ENCODE data around the gene SDC4.

Gene SDC4

DNA sequence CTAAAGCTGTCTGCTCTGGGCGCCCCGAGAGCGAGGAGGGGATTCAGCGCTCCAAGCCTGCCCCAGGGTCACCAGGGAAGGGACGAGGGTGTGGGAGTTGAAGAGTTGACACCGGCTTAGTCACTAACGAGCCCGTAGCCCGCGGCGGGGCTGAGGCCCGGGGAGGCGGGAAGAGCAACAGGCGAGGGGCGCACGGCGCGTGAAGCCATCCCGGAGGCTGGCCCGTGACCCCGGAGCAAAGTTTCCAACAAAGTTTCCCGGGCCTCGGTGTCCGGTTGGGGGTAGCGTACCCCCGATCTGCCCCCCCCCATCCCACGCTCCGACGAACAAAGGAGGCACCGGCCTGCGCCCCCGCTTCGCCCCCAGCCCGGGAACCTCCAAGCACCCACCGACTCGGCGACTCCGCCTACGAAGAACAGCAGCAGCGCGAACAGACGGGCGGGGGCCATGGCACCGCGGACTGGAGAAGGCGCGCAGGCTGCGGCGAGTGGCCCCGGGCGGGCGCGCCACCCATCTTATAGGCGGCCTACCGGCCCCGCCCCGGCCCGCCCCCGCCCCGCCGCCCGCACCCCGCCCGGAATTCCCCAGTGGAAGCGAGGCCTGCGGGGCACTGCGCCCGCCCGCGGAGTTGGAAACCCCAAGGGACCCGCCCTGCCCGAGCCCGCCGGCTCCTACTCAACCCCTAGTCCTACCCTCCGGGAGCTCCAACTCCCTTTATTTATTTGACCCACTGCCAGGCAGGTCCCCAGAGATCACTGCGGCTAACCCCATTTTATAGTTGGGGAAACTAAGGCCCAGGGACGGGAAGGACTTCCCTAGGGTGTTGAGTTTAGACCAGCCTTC is at the start of gene SDC4:
Gene SDC4, minus strand, starts transcription at position 489 of the 843 bp plus-strand sequence. Its CDS starts 40 bp downstream, at position 449.
- peak in 1 of 2 donors; percentile 25 for DNase-seq

DNA sequence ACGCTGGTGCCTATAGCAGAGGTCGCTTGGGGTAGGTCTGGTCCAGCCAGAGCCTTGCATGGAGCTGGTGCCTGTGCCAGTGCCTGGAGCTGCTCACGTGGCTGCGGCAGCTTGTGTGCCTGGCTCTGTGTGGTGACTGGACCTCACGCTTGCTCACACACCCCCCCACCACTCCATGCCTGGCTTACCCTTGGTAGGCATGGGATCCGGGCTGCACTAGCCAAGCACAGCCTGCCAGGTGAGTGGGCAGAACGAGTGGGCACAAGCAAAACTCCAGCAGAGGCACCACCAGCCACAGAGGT is 46.8 kb upstream of the SDC4 start:
- no peak for DNase-seq

DNA sequence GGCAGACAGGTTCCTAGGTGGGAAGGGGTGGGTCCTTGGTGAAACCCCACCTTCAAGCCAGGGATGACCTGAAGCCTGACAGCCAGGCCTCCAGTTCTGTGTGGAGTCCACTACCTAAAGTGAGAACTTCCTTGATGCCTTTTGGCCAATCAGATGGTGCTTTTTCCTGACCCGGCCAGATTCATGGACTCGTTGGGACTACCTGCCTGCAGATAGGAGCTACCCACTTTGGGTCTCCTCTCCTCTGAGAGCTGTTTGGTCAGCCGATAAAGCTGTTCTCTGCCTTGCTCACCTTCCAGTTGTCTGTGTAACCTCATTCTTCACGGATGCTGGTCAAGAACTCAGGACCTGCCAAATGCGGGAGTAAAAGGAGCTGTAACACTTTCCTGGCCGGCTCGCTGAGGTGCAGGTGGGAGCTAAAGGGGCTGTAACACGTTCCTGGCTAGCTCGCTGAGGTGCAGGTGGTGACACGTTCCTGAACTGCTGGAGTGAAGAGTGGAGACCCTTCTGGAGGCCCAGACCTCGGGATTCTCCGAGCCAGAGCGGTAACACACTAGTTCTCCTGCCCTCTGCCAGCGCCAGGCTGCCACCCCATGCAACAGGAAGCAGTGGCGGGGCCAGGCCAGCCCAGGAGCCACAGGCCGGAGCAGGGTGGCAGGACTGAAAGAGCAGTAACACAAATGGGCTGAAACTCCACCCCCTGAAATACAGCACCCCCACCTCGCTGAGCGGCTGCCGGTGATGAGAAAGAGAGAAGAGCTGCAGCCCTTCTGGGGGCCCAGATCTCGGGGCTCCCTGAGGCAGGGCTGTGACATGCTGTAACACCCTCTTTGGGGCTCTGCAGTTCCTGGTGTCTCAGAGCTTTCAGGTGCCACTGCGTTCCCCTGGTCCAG is 46.2 kb upstream of the SDC4 start:
- no peak for DNase-seq

DNA sequence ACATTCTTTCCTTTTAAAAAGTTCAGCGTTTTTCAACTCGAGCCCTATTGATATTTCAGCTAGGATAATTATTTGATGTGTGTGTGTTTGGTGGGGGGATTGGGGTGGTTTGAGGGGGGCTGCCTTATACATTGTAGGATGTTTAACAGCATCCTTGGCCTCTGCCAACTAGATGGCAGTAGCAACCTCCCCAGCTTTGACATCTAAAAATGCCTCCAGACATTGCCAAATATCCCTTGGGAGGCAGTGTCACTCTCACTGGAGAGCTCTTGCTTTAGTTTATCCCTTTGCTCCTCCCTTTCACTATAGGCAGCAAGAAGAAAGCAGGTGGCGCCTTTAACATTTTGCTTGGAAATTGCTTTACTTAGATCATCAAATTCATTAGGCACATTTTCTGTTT is 44.5 kb upstream of the SDC4 start:
- peak; percentile 38 to 43 for DNase-seq

GRCh38 chr20:45391559-45391958 is 43.3 kb upstream of the SDC4 start:
- no peak for DNase-seq

DNA sequence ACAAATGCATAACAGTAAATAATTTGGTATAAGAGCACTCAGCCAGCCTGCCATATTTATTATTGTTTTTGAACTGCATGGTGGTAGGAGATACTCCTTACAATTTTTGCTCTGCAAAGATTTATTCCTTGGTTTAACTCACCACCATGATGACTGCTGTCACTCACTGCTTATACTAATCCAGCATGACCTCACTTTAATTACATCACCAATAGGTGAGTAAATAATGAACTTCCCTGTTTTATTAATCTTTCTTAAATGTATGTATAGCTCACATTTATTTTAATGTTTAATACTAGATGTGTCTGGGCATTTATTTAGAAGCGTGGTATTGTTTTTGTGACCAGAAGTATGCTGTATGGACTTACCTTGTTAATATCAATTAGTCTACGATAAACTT is 42.7 kb upstream of the SDC4 start:
- DNase-seq: no peak

- no peak for DNase-seq
Measured at GRCh38 chr20:45387274-45387673, 39.0 kb upstream of the SDC4 start.

DNA sequence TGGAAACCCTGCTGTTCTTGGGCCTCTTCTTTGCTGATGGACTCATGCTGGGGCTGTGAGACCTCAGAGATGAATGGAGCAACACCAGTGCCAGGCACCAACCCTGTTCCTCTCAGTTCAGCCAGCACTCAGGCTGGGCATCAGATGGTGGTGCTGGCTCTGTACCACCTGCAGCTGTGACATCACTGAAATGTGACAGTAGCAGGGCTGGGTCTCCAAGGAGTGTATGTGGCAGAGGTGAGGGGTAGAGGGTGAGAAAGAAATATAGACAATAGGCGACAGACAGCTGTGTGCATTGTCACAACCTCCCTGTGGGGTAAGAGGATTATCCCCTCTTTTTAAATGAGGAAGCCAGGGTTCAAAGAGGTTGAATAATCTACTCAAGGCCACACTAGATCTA is 30.0 kb upstream of the SDC4 start, which contains the start of gene TP53TG5:
Gene TP53TG5, minus strand, starts transcription at position 135 of the 400 bp plus-strand sequence. Its CDS starts 89 bp downstream, at position 46.
- peak; percentile 30 to 71 for DNase-seq

GRCh38 chr20:45377269-45377668 is 29.0 kb upstream of the SDC4 start:
- DNase-seq: no peak

- DNase-seq: no peak
Measured at GRCh38 chr20:45374966-45375365, 26.7 kb upstream of the SDC4 start.

- DNase-seq: no peak
Measured at GRCh38 chr20:45374101-45374467, 25.9 kb upstream of the SDC4 start.

DNA sequence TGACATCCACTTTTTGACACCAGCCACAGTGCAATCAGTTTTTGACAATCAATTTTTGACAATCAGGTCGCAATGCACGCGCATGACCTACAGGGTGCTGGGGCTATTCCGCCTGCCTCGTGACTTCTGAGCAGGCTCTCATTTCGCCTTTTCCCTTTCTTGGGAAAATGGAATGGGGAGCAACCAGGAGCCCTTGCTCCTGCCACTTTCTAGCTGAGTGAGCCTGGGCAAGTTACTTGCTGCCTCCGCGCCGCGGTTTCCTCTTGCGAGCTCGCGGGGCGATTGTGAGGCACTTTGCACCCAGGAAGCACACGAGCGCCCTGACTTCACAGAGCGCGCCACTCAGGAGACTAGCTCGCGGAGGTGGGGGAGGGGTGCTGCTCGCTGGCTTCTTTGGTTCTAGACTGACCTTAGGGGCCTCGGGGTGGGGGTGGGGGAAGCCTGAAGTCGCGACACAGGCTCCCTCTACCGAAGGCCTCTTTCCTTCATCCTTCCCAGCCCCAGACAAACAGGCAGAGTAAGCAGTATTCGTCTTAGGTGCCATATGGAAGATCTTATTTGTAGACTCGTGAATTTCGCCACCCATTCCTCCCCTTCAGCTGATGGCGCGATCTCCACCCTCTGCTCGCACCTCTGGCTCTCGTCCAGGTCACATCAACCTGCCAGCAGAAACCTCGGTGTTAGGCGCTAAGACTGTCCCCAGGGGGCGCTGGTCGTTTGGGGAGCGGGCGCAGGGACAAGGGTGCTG is 25.3 kb upstream of the SDC4 start:
- DNase-seq: peak; percentile 64 to 86

DNA sequence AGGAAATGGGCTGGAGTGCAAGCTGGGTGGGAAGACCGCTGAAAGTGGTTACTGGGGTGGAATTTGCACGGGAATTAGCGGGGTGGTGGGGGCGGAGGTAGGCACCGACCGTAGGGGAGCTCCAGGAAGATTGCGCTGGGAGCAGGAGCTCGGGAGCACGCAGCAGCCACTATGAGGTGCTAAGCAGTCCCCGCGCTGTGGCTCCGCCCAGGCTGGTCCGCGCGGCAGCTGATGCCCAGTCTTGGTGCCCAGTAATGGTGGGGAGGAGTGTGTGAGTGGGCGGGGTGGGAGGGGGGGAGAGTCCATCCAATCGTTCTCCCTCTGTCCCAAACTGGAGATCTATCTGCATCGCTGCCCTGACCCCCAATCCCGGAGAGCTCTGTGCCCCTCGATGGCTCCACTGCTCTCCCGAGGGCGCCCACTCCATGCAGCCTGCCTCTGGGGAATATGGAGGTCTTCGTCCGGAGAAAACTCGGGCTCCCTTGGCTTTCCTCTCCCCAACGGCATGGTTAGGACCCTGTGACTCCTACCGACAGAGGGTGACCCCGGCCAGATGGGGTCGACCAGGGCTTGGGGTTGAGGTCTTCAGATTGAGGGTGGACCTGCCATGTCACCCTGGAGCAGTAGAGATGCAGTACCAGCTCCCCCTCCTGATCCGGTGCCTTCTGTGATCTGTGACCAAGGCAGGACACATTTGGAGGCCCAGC is 24.6 kb upstream of the SDC4 start:
- DNase-seq: peak; percentile 34 to 59

DNA sequence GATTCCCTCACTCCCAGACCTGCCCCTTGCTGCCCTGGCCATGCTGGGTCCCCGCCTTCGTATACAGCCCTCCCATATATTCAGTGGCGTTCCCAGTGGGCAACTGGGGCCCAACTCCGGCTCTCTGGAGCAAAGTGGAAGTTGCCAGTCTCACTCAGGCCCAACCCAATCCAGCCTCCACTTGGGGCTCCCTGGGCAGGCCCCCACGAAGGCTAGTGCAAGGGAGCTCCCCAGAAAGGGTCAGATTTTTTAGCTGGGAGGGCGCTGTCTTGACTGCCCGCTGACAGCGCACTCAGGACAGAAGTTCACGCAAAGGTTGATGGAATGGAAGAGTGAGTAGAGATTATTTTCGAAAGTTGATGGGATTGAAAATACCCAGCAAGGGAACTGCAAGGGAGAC is 24.0 kb upstream of the SDC4 start:
- no peak for DNase-seq

GRCh38 chr20:45370571-45371160 is 22.4 kb upstream of the SDC4 start:
- no peak for DNase-seq

GRCh38 chr20:45368221-45368980 is 20.2 kb upstream of the SDC4 start:
- DNase-seq: no peak

DNA sequence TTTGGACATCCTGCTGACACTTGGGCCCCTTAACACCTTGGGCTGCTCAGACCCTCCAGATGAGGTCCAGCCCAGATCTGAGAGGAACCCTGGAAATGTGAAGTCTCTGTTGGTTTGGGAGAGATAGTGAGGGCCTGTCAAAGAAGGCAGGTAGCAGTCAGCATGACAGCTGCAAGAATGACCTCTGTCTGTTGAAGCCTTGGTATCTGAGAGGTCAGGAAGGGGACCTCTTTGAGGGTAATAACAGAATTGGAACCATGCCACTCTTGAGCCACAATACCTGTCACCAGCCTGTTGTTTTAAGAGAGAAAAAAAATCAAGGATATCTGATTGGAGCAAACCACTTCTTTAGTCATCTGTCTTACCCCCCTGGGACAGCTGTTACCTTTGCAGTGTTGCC is 18.9 kb upstream of the SDC4 start:
- DNase-seq: no peak

- no peak for DNase-seq
Measured at GRCh38 chr20:45366631-45367030, 18.4 kb upstream of the SDC4 start.

DNA sequence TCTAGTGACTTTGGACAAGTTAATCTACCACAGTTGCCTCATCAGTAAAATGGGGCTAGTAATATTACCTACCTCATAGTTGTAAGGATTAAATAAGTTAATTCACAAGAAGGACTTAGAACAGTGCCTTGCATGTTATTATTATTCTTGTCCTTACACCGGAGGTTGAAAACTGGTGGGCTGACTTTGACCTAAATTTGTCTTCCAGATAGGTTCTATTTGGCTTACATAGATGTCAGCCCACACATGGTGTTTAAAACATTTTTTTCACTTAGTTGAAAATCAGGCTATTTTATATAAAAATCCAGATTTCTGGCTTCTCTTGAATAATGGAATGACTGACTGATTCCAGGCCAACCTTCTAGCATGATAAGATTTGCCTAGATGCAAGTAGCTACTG is 18.0 kb upstream of the SDC4 start:
- DNase-seq: no peak

DNA sequence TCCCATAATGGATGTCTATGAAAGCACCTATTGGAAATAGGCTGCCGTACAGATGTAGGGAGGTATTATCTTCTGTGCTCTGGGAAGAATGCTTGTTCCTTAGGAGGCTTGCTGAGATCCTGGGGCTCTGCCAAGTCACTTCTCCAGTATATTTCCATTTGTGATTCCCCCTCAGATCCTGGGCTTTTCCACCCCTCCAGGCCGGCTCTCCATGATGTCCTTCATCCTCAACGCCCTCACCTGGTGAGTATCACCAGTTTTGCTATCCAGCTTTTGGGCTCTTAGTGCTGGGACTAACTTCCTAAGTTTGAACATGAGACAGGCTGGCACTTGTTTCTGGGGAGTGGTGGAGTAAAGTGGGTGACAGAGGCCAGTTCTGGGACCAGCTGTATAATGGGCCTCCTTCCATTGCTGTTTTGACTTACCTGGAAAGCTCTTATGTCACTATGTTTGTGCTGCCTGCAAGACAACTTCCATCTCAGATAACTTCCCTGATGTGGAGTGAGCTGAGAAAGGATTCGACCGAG is 17.3 kb upstream of the SDC4 start:
- DNase-seq: no peak

Data from hippocampal formation (tissue), 2 donors.